Measurements from ENCODE around the gene CHP2. TPM values are rescaled to one million over a fixed set of nuclear protein-coding genes. Genes with fewer than 3 reads are reported as not detected.
A peak's percentile ranks its signal among the peaks of the same experiment; 100 is the strongest.

The CHP2 gene
- total and polyA plus RNA-seq, 5 donors from 2014 or later: not detected

DNA sequence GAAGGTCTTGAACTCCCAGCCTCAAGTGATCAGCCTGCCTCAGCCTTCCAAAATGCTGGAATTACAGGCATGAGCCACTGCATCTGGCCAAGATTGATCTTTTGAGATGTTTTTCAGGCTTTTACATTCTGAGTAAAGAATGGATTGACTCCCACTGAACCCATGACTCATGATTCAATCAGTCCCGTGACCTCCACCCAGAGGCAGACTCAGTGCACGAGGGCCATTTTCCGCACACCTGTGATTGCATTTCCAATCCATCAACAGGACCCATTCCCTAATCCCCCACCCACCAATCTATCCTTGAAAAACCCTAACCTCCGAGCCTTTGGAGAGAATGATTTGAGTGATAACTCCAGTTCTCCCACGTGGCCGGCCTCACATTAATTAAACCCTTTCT, 40.6 kb downstream of the CHP2 start:
- Mint-ChIP-seq H3K27ac (no peak overlapping the region), H3K9me3 (no peaks in the 10 kb centered on the region), H3K4me1 (no peaks in the 10 kb centered on the region), H3K27me3 (peaks cover 30% of the 10 kb centered on the region), H3K4me3 (no peak overlapping the region), H3K36me3 (no peaks in the 10 kb centered on the region)
- DNase-seq (no peak), ATAC-seq (ENCODE audit: low read depth in 2 of 2) (no peak)
- H3K4me3 ChIP-seq (ENCODE audit: low read depth, low read length): no peak overlapping the region
- no peaks in the 10 kb centered on the region for H3K9me3 ChIP-seq (ENCODE audit: control insufficient read depth in 2 of 2, low read length in 2 of 2)
- H3K27me3 ChIP-seq (ENCODE audit: control insufficient read depth, insufficient read depth, low read length): peaks cover 3% of the 10 kb centered on the region
- no peaks in the 10 kb centered on the region for H3K4me1 ChIP-seq (ENCODE audit: control insufficient read depth, insufficient read depth, low read length, poor library complexity, severe bottlenecking)
- H3K27ac ChIP-seq (ENCODE audit: insufficient read depth, low read length, poor library complexity, severe bottlenecking): no peak overlapping the region
- no peaks in the 10 kb centered on the region for H3K36me3 ChIP-seq (ENCODE audit: control insufficient read depth, insufficient read depth, low read length)

DNA sequence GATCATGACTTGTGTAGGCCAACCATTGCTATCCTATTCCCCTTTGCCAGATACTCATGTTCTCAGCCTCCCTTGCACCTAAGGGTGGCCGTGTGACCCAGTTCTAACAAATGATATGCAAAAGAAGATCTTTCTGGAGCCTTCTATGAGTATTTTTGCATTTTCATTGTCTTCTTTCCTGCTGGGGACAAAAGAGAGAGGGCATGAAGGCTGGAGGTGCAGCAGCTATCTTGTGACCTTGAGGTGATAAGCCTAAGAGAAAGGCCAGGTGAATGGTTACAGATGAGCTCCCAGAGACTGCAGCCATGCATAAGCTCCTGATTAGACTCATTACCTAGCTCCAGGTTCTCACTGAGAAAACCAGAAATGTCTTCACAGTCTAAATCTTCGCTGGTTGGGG, 42.1 kb downstream of the CHP2 start:
- no peaks in the 10 kb centered on the region for H3K36me3 Mint-ChIP-seq
- no peaks in the 10 kb centered on the region for H3K9me3 ChIP-seq (ENCODE audit: control insufficient read depth in 2 of 2, low read length in 2 of 2)
- no peaks in the 10 kb centered on the region for H3K9me3 Mint-ChIP-seq
- no peak for DNase-seq
- H3K36me3 ChIP-seq (ENCODE audit: control insufficient read depth, insufficient read depth, low read length): no peaks in the 10 kb centered on the region
- H3K27ac ChIP-seq (ENCODE audit: insufficient read depth, low read length, poor library complexity, severe bottlenecking): no peak overlapping the region
- peaks cover 34% of the 10 kb centered on the region for H3K27me3 Mint-ChIP-seq
- H3K4me1 Mint-ChIP-seq: no peaks in the 10 kb centered on the region
- H3K4me3 Mint-ChIP-seq: no peak overlapping the region
- H3K27ac Mint-ChIP-seq: no peak overlapping the region
- H3K27me3 ChIP-seq (ENCODE audit: control insufficient read depth, insufficient read depth, low read length): no peaks in the 10 kb centered on the region
- H3K4me1 ChIP-seq (ENCODE audit: control insufficient read depth, insufficient read depth, low read length, poor library complexity, severe bottlenecking): no peaks in the 10 kb centered on the region
- no peak overlapping the region for H3K4me3 ChIP-seq (ENCODE audit: low read depth, low read length)
- ATAC-seq (ENCODE audit: low read depth in 2 of 2): no peak

DNA sequence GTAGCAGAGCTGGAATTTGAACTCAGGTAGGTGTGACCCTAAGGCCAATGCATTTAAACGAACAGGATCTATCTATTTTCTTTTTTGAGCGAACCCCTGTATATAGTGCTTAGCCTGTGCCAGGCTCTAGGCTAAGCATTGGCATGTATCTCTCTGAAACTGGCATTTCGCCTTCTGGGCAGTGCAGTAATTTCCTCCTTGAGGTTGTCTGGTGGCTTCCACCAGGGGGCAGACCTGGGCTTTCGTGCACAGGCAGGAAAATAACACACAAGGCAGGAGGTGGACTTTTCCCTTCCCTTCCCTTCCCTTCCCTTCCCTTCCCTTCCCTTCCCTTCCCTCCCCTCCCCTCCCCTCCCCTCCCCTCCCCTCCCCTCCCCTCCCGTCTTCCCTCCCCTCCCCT, 46.6 kb downstream of the CHP2 start:
- Mint-ChIP-seq H3K4me3 (no peak overlapping the region), H3K4me1 (peaks cover 0 to 12% (median 6%) of the 10 kb centered on the region in 4 donors), H3K27ac (no peak overlapping the region), H3K36me3 (no peaks in the 10 kb centered on the region), H3K27me3 (peaks cover 37% of the 10 kb centered on the region), H3K9me3 (no peaks in the 10 kb centered on the region)
- no peaks in the 10 kb centered on the region for H3K27me3 ChIP-seq (ENCODE audit: control insufficient read depth, insufficient read depth, low read length)
- ATAC-seq (ENCODE audit: low read depth in 2 of 2) (peak in 1 of 2 donors; percentile 58), DNase-seq (peak; percentile 62 to 76 (median 67))
- H3K9me3 ChIP-seq (ENCODE audit: control insufficient read depth in 2 of 2, low read length in 2 of 2): no peaks in the 10 kb centered on the region
- peaks cover 10% of the 10 kb centered on the region for H3K4me1 ChIP-seq (ENCODE audit: control insufficient read depth, insufficient read depth, low read length, poor library complexity, severe bottlenecking)
- no peak overlapping the region for H3K4me3 ChIP-seq (ENCODE audit: low read depth, low read length)
- H3K36me3 ChIP-seq (ENCODE audit: control insufficient read depth, insufficient read depth, low read length): no peaks in the 10 kb centered on the region
- H3K27ac ChIP-seq (ENCODE audit: insufficient read depth, low read length, poor library complexity, severe bottlenecking): no peak overlapping the region

DNA sequence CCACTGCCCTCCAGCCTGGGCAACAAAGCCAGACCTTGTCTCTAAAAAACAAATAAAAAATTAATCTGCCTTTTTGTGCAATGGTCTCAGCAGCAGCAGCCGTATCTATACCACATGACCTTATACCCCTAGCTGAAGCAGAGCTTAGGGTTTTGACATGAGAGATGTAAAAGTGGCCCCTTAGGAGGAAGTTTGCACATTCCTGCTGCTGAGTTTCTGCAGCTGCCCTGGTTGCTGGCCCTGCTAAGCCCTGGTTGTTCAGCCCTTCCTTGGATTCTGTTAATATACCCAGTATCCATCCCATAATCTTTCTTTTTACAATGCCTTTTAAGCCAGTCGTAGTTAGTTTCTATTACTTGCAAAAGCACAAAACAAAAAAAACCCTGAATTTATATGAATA, 48.0 kb downstream of the CHP2 start:
- Histone ChIP-seq H3K27ac (ENCODE audit: insufficient read depth, low read length, poor library complexity, severe bottlenecking) (no peak overlapping the region), H3K36me3 (ENCODE audit: control insufficient read depth, insufficient read depth, low read length) (no peaks in the 10 kb centered on the region), H3K27me3 (ENCODE audit: control insufficient read depth, insufficient read depth, low read length) (peaks cover 3% of the 10 kb centered on the region), H3K9me3 (ENCODE audit: control insufficient read depth in 2 of 2, low read length in 2 of 2) (no peaks in the 10 kb centered on the region), H3K4me3 (ENCODE audit: low read depth, low read length) (no peak overlapping the region), H3K4me1 (ENCODE audit: control insufficient read depth, insufficient read depth, low read length, poor library complexity, severe bottlenecking) (peaks cover 10% of the 10 kb centered on the region)
- DNase-seq (no peak), ATAC-seq (ENCODE audit: low read depth in 2 of 2) (no peak)
- Mint-ChIP-seq H3K9me3 (no peaks in the 10 kb centered on the region), H3K4me1 (peaks cover 0 to 12% (median 6%) of the 10 kb centered on the region in 4 donors), H3K27me3 (peaks cover 30% of the 10 kb centered on the region), H3K36me3 (no peaks in the 10 kb centered on the region), H3K4me3 (no peak overlapping the region), H3K27ac (no peak overlapping the region)

DNA sequence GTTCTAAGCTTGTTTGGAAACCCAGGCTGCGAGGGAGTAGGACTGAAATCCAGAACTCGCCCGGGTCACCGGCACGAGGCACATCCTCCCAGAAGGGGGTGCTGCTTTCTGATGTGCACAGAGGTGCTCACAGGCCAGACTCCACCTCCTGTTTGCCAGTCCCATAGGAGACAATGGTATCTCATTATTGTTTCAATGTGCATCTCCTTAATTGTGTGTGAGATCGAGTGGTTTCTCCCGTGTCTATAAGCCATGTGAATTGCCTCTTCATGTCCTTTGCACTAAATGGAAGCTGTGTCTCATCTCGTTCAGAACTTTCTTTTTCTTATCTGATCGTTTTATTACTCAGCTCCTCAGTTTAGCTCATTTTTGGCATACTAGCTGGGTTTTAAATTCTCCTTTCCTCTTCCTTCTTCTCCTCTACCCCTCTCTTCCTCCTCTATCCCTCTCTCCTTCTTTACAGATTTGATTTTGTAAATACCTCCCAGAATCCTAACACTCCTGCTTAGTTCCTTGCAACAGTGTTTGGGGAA, 48.8 kb downstream of the CHP2 start:
- H3K27ac ChIP-seq (ENCODE audit: insufficient read depth, low read length, poor library complexity, severe bottlenecking): no peak overlapping the region
- H3K4me3 ChIP-seq (ENCODE audit: low read depth, low read length): peak overlapping the region; percentile 33
- DNase-seq (peak; percentile 39 to 80 (median 68)), ATAC-seq (ENCODE audit: low read depth in 2 of 2) (peak; percentile 87 to 89)
- H3K9me3 Mint-ChIP-seq: no peaks in the 10 kb centered on the region
- peaks cover 30% of the 10 kb centered on the region for H3K27me3 Mint-ChIP-seq
- peaks cover 3% of the 10 kb centered on the region for H3K27me3 ChIP-seq (ENCODE audit: control insufficient read depth, insufficient read depth, low read length)
- H3K36me3 ChIP-seq (ENCODE audit: control insufficient read depth, insufficient read depth, low read length): no peaks in the 10 kb centered on the region
- H3K9me3 ChIP-seq (ENCODE audit: control insufficient read depth in 2 of 2, low read length in 2 of 2): no peaks in the 10 kb centered on the region
- peak overlapping the region in 1 of 3 donors; percentile 93 for H3K27ac Mint-ChIP-seq
- peak overlapping the region in 2 of 4 donors; percentile 7 to 63 for H3K4me3 Mint-ChIP-seq
- peaks cover 0 to 12% (median 6%) of the 10 kb centered on the region in 4 donors for H3K4me1 Mint-ChIP-seq
- H3K4me1 ChIP-seq (ENCODE audit: control insufficient read depth, insufficient read depth, low read length, poor library complexity, severe bottlenecking): peaks cover 10% of the 10 kb centered on the region
- no peaks in the 10 kb centered on the region for H3K36me3 Mint-ChIP-seq

DNA sequence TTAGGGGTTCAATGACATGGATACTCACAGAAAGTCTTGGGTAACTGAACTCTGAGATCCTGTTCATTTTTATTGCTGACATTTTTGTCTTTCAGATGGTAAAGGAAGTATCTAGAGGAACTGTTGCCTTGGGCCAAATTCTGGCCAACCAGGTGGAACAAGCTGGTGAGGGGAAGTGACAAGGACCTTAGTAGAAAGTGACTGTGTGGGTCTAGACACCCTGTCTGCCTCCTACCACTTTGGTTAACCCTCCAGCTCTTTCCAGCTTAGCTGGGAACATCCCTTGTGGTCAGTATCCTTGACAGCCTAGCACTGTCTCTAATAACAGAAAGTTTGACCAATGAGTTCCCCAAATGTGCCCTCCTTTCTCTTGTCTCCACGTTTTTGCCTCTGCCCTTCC, 52.2 kb downstream of the CHP2 start:
- DNase-seq: no peak
- no peak overlapping the region for H3K27ac ChIP-seq (ENCODE audit: insufficient read depth, low read length, poor library complexity, severe bottlenecking)

More for the DNA sequence above, 52.2 kb downstream of the CHP2 start:
- H3K27me3 Mint-ChIP-seq: peaks cover 38% of the 10 kb centered on the region
- peaks cover 0 to 12% (median 6%) of the 10 kb centered on the region in 4 donors for H3K4me1 Mint-ChIP-seq
- Histone ChIP-seq H3K4me1 (ENCODE audit: control insufficient read depth, insufficient read depth, low read length, poor library complexity, severe bottlenecking) (peaks cover 10% of the 10 kb centered on the region), H3K4me3 (ENCODE audit: low read depth, low read length) (no peak overlapping the region), H3K27me3 (ENCODE audit: control insufficient read depth, insufficient read depth, low read length) (peaks cover 3% of the 10 kb centered on the region), H3K36me3 (ENCODE audit: control insufficient read depth, insufficient read depth, low read length) (no peaks in the 10 kb centered on the region), H3K9me3 (ENCODE audit: control insufficient read depth in 2 of 2, low read length in 2 of 2) (no peaks in the 10 kb centered on the region)
- no peaks in the 10 kb centered on the region for H3K36me3 Mint-ChIP-seq
- H3K4me3 Mint-ChIP-seq: no peak overlapping the region
- no peaks in the 10 kb centered on the region for H3K9me3 Mint-ChIP-seq
- no peak for ATAC-seq (ENCODE audit: low read depth in 2 of 2)
- H3K27ac Mint-ChIP-seq: no peak overlapping the region

Other genes with a start within 250 kb of the CHP2 start
- gene GGA2, start 244.5 kb upstream of the CHP2 start, total RNA-seq: 109 TPM
- gene GGA2, start 244.5 kb upstream of the CHP2 start, polyA plus RNA-seq: 10 to 100 TPM; 46.5 to 52.8 (median 49.4) TPM
- 10.2 TPM for gene EARS2, start 197.7 kb upstream of the CHP2 start, total RNA-seq
- 10 to 100 TPM in 3 of 4 donors, 1 to 10 TPM in 1; 9.5 to 13.5 (median 12.0) TPM for gene EARS2, start 197.7 kb upstream of the CHP2 start, polyA plus RNA-seq
- 38.8 TPM for gene UBFD1, start 197.3 kb upstream of the CHP2 start, total RNA-seq
- 10 to 100 TPM; 13.0 to 17.5 (median 14.7) TPM for gene UBFD1, start 197.3 kb upstream of the CHP2 start, polyA plus RNA-seq
- 27.8 TPM for gene NDUFAB1, start 158.7 kb upstream of the CHP2 start, total RNA-seq
- 100 to 1,000 TPM; 212 to 233 (median 222) TPM for gene NDUFAB1, start 158.7 kb upstream of the CHP2 start, polyA plus RNA-seq
- gene PALB2, start 113.7 kb upstream of the CHP2 start, total RNA-seq: 8.1 TPM
- 1 to 10 TPM; 4.5 to 6.7 (median 5.8) TPM for gene PALB2, start 113.7 kb upstream of the CHP2 start, polyA plus RNA-seq
- gene DCTN5, start 113.6 kb upstream of the CHP2 start, total RNA-seq: 63.4 TPM
- gene DCTN5, start 113.6 kb upstream of the CHP2 start, polyA plus RNA-seq: 10 to 100 TPM; 59.7 to 91.8 (median 73.7) TPM
- 1.6 TPM for gene PLK1, start 76.1 kb upstream of the CHP2 start, total RNA-seq
- 1 to 10 TPM; 1.4 to 4.2 (median 2.8) TPM for gene PLK1, start 76.1 kb upstream of the CHP2 start, polyA plus RNA-seq
- not detected for gene ERN2, start 41.8 kb upstream of the CHP2 start, total RNA-seq
- gene ERN2, start 41.8 kb upstream of the CHP2 start, polyA plus RNA-seq: not detected
- gene PRKCB, start 81.0 kb downstream of the CHP2 start, total RNA-seq: 83.1 TPM
- 10 to 100 TPM; 37.4 to 54.7 (median 47.5) TPM for gene PRKCB, start 81.0 kb downstream of the CHP2 start, polyA plus RNA-seq